HG03457 (cell line): ENCODE measurements around the gene LY86.

Source experiments
- ATAC-seq: cut with Tn5 transposase; IDR thresholded peaks from one replicate; pipeline ENCODE4 v1.9.1; 2021; ENCODE audit warnings: moderate number of reproducible peaks; ENCODE audit not compliant: unreplicated experiment

Gene LY86

DNA sequence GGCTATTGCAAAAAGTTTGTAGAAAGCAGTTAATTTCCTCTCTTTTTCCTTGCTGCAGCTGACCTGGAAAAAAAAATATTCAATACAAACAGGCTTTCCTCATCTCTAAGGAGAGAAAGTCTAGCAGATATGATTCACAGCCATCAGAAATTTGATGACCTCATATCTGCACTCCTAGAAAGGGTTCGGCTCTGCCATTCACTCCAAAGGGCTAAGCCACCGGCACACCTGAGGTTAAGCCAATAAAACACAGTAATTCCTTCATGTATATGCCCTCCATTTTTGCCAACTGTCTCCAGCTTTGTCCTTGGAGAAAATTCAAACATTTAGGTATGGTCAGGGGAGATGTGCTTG, 18.7 kb upstream of the LY86 start:
- no peak for ATAC-seq

DNA sequence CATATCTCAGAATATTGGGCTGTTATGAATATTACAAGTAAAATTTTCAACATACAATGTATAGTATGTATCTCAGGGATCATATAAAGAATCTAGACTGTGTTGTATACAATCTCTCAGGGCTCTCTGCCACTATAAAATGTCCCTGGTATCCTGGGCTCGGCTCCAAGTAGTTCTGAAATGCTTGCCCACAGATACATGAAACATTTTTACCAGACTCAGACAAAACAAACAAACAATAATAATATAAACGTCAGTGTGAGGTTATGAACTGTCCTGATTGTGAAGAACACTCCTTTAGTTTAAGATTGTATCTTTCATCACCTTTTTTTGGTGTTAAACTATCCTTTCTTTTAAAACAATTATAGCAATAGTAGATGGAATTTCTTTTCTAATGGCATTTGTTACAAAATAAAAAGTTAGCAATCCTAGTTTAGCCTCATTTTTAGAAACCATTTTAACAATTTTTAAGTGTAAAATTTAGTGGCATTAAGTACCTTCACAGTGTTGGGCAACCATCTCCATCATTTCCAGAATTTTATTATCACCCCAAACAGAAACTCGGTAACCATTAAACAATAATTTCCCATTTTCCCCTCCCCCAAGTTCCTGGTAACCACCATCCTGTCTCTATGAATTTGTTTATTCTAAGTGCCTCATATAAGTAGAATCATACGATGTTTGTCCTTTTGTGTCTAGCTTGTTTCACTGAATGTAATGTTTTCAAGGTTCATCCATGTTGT, 17.4 kb upstream of the LY86 start:
- ATAC-seq = no peak

- ATAC-seq = no peak
These were observed 13.4 kb upstream of the LY86 start for GRCh38 chr6:6575143-6575542.

GRCh38 chr6:6577735-6578134, 10.8 kb upstream of the LY86 start:
- ATAC-seq = no peak

- ATAC-seq = no peak
These were observed 9.2 kb upstream of the LY86 start for GRCh38 chr6:6579281-6579680.

GRCh38 chr6:6580225-6580856, 8.2 kb upstream of the LY86 start:
- no peak for ATAC-seq

DNA sequence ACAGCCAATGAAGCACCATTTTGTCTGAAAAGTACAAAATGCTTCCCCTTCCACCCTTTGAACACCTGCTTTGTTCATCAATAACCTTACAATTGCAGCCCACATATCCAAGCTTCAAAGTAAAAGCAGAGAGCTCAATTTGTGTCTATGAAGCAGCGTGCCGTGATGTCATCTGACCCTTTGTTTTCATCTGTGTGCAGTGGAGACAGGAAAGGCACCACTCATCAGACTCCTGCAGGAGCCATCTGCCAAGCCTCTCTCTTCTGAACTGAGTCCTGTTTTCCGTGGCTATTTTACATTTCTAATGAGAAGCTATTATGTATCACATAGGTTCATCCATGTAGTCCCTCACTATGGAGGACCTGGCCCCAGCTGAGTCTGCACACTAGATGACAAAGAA, 7.5 kb upstream of the LY86 start:
- no peak for ATAC-seq

DNA sequence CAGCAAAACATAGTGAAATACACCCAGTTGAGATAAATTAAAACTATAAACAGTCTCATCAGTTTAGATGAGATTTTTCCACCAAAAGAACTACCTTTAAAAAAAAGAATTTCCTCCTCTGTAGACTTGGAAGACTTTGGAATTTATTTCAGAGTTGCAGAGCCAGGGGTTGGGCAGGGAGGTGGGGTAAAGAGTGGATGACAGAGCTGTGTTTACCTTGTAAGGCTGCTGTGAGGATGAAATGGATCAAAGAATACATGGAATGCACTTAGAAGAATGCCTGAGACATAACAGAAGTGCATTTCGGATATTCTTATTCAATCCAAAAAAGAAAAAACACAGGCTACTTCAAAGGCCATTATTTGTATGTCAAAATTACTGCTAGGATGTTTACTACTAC, 6.4 kb upstream of the LY86 start:
- ATAC-seq = no peak

DNA sequence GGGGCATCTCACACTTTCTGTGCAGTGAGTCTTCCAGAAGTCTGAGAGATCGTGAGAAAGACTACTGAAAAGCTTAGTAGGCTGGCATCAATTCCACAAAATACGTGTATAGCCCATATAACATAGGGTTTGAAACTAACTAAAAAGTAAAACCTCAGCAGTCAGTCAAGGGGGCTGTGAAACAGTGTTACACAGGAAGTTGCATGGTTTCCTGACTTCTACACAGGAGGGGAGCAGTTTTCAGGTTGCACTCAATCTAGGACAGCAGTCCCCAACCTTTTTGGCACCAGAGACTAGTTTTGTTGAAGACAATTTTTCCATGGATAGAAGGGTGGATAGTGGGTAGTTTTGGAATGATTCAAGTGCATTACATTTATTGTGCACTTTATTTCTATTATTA, 4.7 kb upstream of the LY86 start:
- no peak for ATAC-seq

GRCh38 chr6:6584310-6585002, 4.1 kb upstream of the LY86 start:
- ATAC-seq = no peak

DNA sequence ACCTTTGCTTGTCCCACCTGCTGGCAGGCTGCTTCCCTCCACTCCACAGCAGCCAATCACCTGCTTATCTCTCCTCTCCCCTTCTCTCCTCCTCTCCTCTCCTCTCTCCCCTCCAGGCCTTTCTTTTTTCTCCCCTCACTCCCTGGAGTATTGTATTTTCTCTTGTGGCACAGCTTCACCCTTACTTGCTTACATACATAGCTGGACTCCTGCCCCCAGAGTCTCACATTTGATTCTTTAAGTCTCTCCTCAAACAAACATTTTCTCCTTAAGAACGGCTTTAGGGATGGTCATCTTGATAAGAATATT, 3.6 kb upstream of the LY86 start:
- no peak for ATAC-seq

DNA sequence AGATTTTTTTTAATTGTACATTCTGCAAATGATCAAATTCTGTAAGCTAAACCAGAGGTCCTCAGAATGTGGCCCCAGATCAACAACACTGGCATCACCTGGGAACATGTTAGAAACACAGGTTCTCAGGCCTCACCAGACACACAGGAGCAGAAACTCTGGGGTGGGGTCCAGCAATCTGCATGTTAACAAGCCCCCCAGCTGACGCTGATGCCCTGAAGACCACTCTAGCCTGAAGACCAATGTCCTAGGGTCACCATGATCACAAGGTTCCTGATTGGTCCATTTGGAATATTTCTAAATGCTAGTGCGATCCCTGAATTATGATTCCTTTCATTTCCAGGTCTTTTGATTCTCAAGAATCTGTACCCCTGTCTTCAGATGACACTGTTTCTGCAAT, 2.4 kb upstream of the LY86 start:
- ATAC-seq = no peak

DNA sequence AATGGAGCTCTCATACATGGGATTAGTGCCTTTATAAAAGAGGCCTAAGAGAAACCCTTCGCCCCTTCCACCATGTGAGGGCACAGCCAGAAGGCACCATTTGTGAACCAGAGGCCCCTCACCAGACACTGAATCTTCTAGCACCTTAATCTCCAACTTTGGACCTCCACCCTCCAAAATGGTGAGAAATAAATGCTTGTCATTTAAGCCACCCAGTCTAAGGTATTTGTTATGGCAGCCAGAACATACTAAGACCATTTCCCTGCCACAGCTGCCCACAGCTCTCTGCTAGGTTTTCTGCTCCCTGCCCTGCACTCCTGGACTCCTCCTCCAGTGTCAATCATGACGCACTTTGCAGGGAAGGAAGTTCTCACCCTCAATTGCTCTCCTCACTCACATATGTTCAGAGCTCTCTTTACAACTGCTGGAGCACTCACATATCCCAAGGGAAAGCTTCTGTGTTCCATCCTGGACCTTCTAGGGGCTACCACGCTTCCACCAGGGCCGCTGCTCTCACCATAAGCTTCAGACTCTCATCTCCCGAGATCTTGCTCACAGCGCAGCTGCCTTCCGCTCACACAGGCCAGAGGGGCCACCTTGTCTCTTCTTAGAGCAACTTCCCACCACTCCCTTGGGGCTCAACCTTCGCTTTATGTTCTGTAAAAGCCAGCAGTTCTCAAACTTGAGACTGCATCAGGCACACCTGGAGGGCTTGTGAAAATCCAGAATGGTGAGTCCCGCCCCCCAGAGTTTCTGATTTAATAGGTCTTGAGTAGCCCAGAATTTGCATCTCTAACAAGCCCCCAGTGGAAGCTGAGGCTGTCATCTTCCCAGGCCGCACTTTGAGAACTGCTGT, 1.6 kb upstream of the LY86 start:
- ATAC-seq = peak; percentile 44

DNA sequence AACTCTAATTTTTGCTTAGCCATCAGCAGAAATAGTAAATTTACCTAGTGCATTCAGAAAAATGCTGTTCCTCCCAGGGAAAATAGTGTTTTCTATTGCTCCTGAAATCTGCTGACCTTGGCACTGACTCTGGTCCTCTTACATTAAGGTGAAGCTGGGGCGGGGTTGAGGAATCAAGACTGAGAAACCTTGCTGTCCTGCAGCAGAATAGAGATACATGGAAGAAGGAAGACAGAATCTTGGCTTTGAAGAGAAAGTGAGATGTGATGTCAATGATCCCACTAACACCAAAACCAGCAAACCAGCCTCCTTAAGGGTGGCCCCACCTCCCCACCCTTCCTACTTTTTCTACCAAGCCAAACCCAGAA, 840 bp upstream of the LY86 start:
- no peak for ATAC-seq

GRCh38 chr6:6588924-6589709, 597 bp downstream of the LY86 start:
- ATAC-seq = no peak

- no peak for ATAC-seq
These were observed 2.0 kb downstream of the LY86 start for GRCh38 chr6:6590530-6590929.

DNA sequence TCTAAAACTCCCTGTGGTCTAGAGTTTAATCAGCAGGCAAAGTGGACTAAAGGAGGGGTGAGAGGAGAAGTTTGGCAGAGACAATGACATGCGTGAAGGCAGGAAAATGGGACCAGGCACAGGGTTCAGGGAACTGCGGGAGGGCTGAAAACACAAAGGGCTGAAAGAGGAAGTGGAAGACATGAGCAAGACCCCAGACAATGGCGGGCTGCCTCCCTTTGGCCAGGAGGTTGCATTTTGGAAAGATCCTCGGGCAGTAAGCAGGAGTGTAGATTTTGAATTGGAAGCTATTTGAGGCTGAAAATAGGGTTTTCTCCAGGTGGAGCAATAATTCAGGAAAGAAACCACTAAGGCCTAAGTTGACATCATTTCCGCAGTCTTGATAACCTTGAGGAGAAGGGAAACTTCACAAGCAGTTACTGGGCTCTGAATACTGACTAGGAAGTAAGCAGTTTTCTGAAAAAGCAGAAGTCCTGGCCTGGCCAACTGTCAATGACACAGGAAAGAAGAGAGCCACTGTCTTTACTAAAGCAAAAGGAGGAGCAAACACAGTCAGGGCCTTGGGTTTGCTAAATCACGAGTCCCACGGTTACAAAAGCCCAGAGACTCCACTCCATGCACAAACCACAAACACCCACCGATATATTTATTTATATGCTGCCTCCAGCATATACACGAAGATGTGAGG, 3.4 kb downstream of the LY86 start:
- ATAC-seq = no peak

- ATAC-seq = no peak
These were observed 4.4 kb downstream of the LY86 start for GRCh38 chr6:6592826-6593475.

GRCh38 chr6:6593867-6594468, 5.4 kb downstream of the LY86 start:
- no peak for ATAC-seq
